RWPE1 (cell line): ENCODE results near the gene GRAMD1A.

ENCODE experiments used
- CTCF ChIA-PET: fragments of 350-600 bp; sonication (Branson Sonifier 250); formaldehyde crosslinking; extraction: SDS; loops from one replicate; lab custom pipeline; 2021; lab: Yijun Ruan, JAX
- POLR2A ChIA-PET: fragments of 400-600 bp; formaldehyde crosslinking; extraction: SDS; loops from one replicate; lab custom pipeline; 2020; ENCODE audit warnings: antibody characterized with exemption; ENCODE audit not compliant: low non-redundant PET; lab: Yijun Ruan, JAX
- DNase-seq: peaks from one replicate; pipeline ENCODE4 v3.0.0; 2012; ENCODE audit warnings: low spot score
- H3K27ac ChIP-seq: fragments of 450-650 bp; 2 replicates; pipeline ENCODE4 v1.5.1; 2017
- TF ChIP-seq, protein P1 (sequence below): fragments of 450-650 bp; conservative IDR thresholded peaks from 2 replicates; pipeline ENCODE4 v1.5.1; 2017; ENCODE audit warnings: low read depth, mild to moderate bottlenecking

Gene GRAMD1A

DNA sequence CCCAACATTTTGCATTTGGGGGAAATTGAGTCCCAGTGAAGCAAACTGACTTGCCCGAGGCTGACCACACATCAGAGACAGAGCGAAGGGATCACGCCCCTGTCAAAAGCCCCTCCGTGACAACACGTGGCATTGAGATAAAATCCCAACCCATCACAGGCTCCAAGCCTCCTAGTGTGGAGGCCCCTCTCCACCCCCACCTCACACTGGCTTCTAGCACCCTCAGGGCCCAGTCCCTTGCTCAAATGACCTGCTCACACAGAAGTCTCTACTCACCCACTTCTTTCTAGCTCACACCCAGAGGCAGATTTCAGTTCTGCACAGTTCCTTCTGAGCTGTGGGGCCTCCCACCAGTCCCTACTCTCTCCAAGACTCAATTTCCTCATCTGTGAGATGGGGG, 51.7 kb downstream of the GRAMD1A start:
- no peak overlapping the region for H3K27ac ChIP-seq
- POLR2A ChIA-PET = interaction anchor here (0.7 kb wide), 1 partner anchor 30 kb away, joined by 6 read pairs; no protein-coding TSS in a partner anchor
- no peak for DNase-seq
- CTCF ChIA-PET = interaction anchor here (1.2 kb wide), 1 partner anchor 42 kb away, joined by 5 read pairs; no protein-coding TSS in a partner anchor
- TF ChIP-seq, protein P1, sequence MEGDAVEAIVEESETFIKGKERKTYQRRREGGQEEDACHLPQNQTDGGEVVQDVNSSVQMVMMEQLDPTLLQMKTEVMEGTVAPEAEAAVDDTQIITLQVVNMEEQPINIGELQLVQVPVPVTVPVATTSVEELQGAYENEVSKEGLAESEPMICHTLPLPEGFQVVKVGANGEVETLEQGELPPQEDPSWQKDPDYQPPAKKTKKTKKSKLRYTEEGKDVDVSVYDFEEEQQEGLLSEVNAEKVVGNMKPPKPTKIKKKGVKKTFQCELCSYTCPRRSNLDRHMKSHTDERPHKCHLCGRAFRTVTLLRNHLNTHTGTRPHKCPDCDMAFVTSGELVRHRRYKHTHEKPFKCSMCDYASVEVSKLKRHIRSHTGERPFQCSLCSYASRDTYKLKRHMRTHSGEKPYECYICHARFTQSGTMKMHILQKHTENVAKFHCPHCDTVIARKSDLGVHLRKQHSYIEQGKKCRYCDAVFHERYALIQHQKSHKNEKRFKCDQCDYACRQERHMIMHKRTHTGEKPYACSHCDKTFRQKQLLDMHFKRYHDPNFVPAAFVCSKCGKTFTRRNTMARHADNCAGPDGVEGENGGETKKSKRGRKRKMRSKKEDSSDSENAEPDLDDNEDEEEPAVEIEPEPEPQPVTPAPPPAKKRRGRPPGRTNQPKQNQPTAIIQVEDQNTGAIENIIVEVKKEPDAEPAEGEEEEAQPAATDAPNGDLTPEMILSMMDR = no peak

DNA sequence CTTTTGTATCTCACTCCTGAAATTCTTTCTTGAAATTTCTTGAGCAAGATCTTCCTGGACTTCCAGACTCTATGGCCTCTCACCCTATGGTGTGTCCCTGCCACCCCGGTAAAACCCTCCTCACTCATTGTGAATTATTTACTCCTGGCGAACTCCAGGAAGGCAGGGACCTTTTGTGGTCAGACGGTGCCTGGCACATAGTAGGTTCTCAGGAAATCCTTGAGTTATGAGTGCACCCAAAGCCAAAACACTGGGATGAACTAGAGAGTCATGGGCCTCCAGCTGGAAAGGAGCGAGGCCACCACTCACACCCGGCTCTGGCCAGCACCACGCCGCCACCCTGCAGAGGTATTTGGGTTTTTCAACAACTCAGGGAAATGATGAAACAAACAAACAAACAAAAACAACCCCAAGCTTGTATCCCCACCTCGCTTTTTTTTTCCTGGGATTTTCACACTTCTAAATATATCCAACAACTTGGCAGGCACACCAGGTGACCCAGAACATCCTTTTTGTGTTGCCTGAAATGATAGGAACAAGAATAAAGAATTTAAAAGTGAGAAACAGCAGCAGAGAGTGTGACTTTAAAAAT, 52.6 kb downstream of the GRAMD1A start:
- TF ChIP-seq, protein P1 = no peak
- CTCF ChIA-PET = interaction anchor here (1.2 to 2.1 kb wide), 2 partner anchors 8 to 41 kb away, joined by 5 to 9 read pairs; no protein-coding TSS in a partner anchor
- no peak overlapping the region for H3K27ac ChIP-seq
- DNase-seq = no peak
- POLR2A ChIA-PET = no interaction called here

GRCh38 chr19:35053667-35054293, 53.7 kb downstream of the GRAMD1A start:
- DNase-seq = no peak
- TF ChIP-seq, protein P1 = no peak
- ChIA-PET POLR2A (no interaction called here), CTCF (interaction anchor here (0.7 to 2.1 kb wide), 2 partner anchors 9 to 109 kb away, joined by 3 to 9 read pairs; no protein-coding TSS in a partner anchor)
- H3K27ac ChIP-seq = no peak overlapping the region

- TF ChIP-seq, protein P1 = no peak
- ChIA-PET CTCF (interaction anchor here (0.6 to 1.7 kb wide), 5 partner anchors 8 to 88 kb away, joined by 3 to 12 read pairs (median 4); no protein-coding TSS in a partner anchor), POLR2A (no interaction called here)
Observed at GRCh38 chr19:35054626-35055025, 54.5 kb downstream of the GRAMD1A start.

DNA sequence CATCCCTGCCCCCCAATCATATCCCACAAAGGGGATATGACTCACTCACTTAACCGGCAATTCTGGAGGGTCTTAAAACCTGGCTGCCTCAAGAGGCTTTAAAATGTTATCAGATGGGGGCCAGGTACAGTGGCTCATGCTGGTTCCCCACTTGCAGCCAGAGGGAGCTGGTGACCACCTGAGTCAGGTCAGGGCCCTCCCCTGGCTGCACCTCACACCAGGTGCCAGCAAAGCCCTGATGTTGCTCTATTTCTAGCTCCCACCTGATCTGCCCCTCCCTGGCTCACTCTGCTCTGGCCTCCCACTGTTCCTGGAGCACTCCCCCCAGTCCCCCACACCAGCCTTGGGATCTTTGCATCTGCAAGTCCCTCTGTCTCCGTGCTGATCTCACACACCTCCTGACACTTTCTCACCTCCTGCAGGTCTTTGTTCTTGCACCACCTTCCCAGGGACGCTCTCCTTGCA, 55.6 kb downstream of the GRAMD1A start:
- H3K27ac ChIP-seq = no peak overlapping the region
- TF ChIP-seq, protein P1 = peak; percentile 42
- POLR2A ChIA-PET = no interaction called here
- CTCF ChIA-PET = interaction anchor here (0.5 to 1.7 kb wide), 8 partner anchors 8 to 85 kb away, joined by 3 to 12 read pairs (median 4); no protein-coding TSS in a partner anchor
- peak; percentile 24 for DNase-seq

More at GRCh38 chr19:35054626-35055025, 54.5 kb downstream of the GRAMD1A start:
- DNase-seq = no peak
- H3K27ac ChIP-seq = no peak overlapping the region

DNA sequence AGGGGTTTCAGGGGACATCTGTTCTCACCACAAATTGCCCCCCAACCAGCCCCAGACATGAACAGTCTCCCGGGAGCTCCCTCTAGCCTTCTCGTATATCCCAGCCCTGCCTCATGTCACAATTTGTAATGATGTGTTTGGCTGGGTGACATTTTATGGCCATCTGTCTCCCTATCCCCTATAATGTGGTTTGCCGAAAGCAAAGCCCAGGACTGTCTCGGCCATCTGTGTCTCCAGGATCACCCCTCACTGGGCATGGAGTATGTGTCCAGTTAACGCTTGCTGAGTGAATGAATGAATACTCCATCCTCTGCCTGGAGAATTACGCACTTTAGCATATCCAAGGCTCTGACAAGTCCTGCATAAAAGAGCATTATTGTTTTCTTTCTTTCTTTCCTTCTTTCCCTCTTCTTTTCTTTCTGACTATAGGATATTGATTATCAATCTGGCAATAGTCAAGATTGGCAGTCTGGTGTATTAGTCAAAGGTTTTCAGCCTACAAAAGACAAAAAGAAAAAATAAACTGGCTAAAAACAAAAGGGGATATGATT, 56.5 kb downstream of the GRAMD1A start:
- H3K27ac ChIP-seq = no peak overlapping the region
- TF ChIP-seq, protein P1 = no peak
- DNase-seq = no peak
- ChIA-PET POLR2A (no interaction called here), CTCF (interaction anchor here (0.6 to 0.8 kb wide), 2 partner anchors 11 to 1841 kb away, joined by 3 to 7 read pairs; no protein-coding TSS in a partner anchor)
